Stimulated activated CD4-positive, alpha-beta T cell treated with anti-CD3 and anti-CD28 coated beads, Interleukin-2, amount 100 ng/mL, for 4 hours (primary cell): ENCODE data around the gene AKAP8.
A peak's percentile ranks its signal among the peaks of the same experiment; 100 is the strongest.
"Not testable (repeated sequence)": the region's sequence is repeated elsewhere in the genome, so short reads cannot be mapped to it uniquely, and the experiment has no call there.

Experiments used
- DNase-seq: peaks from one replicate; pipeline ENCODE4 v3.0.0-alpha.2; 2020; ENCODE audit warnings: low read depth

The AKAP8 gene

DNA sequence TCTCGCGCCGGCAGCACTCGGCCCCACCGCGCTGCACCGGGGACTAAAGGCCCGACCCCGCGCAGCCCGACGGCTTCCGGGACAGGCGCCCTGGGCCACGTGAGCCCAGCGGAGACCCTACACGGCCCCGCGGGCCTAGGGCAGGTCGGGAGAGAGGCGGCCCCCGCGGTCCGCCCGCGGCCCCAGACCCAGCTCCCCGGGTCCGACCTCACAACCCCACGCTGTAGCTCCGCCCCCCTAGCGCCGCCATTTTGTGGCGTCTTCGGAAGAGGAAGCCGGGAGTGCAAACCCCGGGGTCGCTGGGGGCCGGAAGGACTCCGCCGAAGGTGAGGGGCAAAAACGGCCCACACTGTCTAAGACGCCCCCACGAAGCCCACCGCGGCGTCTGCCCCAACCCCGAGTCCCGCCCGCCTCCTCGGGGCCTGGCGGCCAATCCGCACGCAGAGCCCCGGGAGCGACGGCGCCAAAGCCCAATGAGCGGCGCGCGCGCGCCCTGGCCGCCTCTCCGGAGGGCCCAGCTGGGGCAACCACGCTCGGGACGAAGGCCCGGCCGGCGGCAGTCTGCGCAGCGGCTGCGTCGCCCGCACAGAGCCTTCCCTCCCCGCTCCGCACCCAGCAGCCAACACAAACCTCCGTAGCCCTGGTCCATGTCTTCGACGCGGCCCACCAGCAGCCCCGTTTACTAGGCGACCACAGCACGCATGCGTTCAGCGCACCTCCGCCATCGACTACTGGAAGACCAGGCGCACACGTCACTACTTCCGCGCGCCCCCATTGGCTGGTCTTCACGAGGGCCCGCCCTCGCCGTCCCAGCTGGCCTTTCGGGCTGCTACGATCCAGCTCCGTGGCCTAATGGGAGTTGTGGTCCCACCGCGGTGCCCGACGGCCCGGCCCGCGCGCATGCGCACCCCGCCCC is at the start of gene AKAP8:
AKAP8 (minus strand) TSS at position 705 of the 916 bp plus-strand sequence; CDS start at position 649, 56 bp downstream.
- DNase-seq: peak; percentile 98

DNA sequence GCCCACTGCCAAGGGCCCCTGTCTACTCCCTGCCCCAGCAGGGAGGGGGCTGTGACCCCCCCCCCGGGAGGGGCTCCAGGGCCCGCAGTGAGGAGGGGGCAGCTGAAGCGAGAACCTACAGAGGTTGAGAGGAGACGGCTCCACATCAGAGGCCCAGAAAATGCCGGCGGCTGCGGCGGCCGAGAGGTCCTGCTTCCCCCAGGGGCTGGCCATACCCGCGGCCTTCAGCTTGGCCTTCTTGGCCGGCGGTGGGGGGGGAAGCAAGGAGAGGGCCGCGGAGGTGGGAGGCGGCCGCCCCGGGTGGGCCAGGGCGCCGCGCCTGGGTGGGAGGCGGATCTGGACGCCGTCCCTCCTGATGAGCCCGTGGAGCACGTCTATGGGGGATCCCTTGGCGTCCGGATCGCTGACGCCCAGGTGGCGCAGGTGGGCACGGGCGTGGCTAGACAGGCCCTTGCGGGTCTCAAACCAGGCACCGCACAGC is 48.4 kb upstream of the AKAP8 start:
- DNase-seq: no peak

DNA sequence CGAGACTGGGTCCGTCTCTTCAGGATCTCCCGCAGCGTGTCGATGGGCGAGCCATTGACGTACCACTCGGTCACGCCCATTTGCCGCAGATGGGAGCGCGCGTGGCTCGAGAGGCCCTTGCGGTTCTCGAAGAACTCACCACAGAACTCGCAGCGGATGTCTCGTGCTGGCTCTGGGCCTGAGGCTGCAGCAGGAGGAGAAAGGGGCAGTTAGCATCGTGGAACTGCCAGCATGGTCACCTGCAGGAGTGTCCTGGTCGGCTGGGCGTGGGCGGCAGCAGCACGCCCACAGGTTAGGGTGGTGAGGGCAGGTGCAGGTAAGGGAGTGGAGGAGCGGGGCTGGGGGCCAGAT is 47.7 kb upstream of the AKAP8 start:
- no peak for DNase-seq

DNA sequence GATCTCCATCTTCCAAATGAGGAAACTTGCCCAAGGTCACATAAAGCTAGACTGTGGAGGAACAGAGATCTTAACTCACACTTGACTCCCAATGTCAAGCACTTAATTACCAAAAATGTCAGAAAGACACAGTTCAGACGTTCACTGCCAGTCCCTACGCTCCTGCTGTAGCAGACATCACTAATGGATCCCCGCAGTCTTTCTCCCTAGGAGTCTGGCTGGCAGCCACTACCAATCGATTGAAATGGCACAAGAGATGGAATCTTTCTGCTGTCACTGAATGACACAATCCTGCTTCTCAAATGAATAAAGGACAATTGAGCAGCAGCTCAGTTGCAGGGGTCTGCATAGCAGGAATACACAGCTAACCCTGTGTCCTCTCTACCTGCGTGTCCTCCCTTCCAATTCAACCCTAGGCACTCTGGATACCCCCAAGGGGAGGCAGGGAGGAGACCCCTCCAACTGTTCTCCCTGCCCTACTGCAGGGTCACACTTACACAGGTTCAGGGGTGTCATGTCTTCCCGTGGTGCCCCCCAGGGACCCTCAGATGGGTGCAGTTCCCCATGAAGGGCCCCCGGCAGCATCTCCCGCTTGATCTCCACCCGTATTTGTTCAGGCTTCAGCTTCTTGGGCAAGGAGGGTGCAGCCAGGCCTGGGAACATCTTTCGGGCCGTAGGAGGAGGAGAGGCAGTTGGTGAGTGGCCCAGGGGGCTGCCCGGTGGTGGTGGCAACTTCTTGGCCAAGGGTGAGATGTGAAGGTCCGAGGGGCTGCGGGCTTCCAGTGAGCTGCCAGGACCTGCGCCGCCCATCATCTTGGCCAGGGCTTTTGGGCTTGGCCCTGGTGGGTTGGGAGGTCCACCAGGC is 47.1 kb upstream of the AKAP8 start:
- DNase-seq: no peak

DNA sequence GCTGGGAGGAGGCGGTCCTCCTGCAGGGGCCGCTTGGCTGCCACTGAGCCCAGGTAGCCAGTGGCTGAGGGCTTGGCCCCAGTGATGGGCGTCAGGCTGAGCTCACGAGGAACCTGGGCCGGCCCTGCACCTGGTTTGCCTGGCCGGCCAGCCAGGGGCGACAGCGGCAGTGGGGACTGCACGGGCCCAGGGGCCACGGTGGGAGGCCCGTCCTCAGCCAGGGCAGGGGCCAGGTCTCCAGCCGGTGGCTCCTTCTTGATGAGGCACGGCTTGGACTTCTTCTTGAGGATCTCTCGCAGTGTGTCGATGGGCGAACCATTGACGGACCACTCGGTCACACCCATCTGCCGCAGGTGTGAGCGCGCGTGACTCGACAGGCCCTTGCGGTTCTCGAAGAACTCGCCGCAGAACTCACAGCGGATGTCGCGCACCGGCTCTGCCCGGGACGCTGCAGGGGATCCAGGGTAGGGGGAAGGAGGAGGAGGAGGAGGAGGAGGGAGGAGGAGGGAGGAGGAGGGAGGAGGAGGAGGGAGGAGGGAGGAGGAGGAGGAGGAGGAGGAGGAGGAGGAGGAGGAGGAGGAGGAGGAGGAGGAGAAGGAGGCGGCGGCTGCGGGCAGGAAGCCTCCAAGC is 45.8 kb upstream of the AKAP8 start:
- DNase-seq: no peak

DNA sequence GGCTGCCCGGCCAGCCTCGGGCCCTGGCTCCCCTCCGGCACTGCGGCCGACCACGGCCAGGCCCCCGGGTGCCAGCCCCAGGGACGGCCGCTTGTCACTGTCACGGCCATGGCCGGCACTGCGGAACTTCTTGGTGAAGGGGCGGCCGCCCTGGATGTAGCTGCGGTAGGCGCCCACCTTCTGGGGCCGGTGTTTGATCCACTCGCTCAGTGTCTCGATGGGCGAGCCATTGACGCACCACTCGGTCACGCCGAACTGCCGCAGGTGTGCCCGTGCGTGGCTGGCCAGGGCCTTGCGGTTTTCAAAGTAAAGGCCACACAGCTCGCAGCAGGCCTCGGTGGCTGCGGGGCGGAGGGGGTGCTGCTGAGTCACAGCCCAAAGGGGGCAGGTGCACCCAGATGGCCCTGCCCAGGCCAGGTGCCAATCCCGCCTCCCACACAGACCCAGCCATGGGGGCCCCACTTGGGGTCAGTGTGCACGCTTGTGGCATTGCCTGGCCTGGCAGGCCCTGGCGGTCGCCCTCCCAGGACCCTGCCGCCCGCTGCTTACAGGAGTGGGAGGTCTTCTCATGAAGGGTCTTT is 45.2 kb upstream of the AKAP8 start:
- DNase-seq: no peak

DNA sequence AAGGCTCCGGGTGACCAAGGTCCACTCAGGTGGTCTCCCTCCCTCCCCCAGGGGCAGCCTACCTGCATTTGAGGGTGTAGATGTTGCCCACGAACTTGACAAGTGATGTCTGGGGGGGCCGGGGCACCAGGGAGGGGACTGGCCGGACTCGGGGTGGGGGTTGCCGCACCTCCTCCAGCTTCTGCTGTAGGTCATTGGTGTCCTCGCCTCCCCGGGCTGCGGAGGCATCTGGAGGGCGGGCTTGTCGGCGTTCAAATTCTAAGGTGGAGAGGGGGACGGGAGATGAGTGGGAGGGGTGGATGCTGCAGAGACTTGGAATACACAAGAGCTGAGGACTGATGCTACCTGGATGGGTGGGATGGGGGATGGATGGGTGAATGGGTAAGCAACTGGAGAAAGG is 44.5 kb upstream of the AKAP8 start:
- no peak for DNase-seq

DNA sequence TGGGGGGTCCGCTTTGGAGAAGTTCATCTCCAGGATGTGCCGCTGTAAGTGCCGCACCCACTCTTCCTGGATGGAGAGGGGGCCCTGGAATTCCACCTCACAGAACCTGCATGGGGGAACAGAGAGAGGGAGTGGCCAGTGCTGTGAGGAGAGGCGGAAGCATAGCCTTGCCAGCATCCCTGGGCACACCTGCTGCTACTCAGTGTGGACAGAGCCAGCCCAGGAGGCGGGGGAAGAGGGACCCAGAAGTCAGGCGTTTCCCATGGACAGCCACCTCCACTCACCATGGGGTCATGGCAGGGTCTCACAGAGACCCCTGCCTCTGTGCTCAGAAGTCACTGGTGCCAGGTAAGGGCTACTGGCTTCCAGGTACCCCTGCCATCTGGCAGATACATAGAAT is 43.5 kb upstream of the AKAP8 start:
- DNase-seq: no peak

DNA sequence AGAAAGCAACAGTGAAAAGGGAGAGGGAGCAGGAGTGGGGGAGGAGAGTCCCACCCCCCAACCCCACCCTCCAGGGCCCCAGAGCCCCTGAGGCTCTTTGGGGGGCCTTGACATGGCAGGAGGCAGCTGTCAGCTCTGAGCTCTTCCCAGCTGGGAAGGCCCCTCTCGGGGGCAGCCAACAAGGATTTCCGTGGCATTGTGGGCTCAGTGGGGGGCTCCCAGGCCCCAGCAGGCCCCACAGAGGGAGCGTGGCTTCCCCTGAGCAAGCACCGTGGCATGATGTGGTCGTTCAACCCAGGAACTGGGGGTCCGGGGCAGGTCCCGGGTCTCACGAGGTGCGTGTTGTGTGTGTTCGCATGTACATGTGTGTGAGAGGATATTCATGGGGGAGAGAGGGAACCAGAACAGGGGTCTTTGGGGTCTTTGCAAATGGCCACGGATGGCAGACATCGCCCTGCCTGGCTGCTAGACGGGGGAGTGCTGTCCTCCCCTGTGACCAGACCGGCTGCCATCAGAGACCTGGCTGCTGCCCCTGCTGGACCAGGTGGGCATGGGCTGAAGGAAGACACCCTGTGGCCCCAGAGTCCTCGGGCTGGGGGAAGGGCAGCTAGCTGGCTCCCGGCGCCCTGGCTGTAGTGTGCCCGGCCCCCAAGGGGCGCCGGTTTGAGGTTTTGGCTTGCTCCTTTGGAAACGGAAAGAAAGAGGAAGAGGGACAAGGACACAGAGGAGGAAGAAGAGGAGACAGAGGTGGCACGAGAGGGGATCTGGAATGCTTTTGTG is 42.9 kb upstream of the AKAP8 start:
- no peak for DNase-seq

DNA sequence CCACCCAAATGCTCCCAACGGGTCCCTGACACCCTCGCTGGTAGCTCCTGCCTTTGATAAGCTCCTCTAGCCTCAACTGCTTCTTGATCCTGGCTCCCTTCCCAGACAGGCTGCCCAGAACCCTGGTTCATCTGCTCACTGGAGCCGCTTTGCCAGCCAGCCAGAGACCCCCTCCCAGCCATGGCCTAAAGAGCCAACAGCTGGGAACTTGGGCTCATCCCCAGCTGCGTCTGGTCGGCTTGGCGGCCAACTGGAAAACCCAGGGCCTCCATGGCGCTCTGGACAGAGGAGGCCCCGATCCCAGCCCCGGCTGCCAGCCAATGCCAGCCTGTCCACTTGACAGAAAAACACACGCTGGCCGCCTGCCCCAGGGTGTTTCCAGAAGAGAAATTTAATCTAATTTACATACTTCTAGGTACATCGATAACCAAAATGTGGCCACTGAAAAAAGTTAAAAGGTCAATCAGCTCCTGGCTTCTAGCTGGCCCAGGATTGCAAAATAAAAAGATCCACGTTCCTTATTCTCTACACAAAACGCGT is 42.2 kb upstream of the AKAP8 start:
- DNase-seq: no peak

DNA sequence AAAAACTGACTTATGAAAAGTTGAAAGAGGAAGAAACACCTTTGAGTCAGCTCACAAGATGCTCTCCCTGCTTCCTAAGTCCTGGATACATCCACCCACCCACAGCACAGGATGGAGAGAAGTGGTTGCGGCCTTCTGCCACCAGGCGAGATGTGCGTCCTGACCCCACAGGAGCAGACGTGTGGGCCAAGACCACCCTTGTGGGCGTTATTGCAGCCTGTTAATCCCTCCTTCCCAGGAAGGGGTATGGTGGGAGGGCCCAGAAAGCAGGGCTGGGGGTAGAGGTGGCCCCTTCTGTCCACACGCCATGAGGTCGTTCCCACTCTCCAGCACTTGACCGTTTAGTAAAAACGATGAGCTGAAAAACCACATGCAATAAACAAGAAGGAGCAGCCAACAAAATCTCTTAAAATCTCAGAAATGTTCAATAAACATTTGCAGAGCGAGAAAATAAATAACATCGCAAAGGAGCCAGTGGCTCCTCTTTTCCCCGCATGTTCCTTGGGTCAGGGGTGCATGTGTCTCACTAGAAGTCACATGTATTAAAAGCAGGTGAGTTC is 41.6 kb upstream of the AKAP8 start:
- DNase-seq: no peak

DNA sequence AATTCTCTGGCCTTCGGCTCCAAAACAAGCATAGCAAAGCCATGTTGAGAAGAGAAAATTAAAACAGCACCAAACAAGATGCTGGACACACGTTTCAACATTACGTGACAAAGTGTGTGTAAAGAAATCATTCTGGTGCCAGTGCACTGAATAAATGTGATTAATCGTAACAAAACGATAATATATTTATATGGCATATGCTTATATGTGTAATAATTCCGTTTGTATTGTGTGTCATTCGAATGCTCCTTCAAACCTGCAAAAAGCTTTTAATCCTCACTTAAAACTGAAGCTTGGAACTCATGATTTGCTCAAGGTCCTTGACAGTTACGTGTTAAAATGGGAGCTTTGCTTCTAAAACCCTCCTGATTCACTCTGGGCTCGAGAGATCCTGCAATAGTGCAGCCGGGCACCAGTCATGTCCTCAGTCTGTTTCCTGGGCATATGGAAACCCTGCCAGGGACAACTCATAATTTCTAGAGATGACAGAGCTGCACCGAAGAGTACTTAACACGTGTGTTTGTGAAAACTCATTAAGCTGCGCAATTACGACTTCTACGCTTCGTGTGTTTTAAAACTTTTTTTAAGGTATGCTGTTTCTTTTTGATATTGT is 39.9 kb upstream of the AKAP8 start:
- no peak for DNase-seq

DNA sequence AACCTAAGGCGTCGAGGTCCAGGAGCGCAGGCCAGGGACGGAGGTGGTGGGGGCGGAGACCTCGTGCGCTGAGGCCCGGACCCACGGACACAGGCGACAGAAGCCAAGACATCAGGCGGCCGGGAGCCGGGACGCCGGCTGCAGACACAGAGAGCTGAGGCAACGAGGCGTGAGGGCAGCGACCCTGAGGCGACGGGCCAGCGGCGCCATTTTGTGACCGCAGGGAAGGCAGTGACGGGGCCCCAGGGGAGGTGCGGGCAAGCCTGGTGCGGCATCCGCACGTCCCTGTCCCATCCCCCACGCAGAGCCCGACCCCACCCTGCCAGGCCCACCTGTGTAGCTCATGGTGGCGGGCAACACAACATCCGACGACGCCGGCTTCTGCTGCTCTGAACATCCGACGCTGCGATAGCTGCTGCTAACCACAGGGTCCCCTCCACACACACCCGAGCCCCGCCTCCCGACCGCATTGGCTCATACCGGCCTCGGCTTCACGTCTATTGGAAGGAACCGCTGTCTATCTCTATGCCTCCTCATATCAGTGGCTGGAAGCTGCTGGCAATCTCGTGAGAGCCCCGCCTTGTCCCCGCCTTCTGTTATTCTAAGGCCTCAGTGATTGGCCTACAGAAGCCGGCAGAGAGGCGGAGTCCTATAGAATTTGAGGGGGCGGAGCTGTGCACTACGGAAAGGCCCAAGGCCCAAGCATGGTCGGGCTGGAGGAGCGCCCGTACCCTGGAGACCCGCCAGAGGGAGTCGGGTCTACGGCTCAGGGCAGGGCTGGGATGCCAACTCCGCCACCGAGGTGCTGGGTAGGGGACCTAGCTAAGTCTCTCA is 39.2 kb upstream of the AKAP8 start, which contains the start of gene AKAP8L:
AKAP8L (minus strand) TSS at position 410 of the 834 bp plus-strand sequence; CDS start at position 345, 65 bp downstream.
- peak; percentile 99 for DNase-seq

DNA sequence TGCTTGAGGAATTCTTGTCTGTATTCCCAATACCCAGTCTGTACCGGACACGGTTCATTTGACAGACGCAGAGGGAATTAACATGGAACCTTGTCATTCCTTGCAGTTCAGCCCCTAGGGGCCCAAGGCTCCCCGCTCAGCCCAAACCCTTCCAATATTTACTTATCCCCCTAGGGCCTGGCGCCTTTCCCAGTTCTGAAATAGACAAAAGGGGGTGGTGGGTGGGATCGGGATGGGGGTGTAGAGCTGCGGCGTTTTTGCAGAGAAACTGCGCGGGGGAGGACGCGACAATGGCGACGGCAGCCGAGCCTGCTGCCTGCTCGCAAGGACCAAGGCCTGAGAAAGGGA is 38.6 kb upstream of the AKAP8 start:
- DNase-seq: no peak

DNA sequence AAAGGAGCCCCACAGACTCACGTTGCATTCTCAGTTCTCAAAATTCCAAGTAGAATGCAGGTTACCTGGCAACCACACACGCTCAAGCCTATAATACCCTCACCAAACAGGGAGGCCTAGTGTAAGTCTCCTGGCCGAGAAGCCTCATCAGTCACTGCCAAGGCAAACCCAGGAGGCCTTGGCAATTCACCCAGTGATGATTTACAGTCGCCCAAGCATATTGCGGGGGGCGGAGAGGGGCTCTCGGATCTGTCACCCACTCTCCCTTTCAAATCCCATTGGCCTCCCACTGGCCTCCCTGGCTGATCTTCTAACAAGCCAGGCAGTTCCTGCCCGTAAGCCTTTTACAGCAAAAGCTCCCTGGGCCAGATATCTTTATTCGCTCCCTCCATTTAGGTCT is 38.1 kb upstream of the AKAP8 start:
- DNase-seq: no peak

DNA sequence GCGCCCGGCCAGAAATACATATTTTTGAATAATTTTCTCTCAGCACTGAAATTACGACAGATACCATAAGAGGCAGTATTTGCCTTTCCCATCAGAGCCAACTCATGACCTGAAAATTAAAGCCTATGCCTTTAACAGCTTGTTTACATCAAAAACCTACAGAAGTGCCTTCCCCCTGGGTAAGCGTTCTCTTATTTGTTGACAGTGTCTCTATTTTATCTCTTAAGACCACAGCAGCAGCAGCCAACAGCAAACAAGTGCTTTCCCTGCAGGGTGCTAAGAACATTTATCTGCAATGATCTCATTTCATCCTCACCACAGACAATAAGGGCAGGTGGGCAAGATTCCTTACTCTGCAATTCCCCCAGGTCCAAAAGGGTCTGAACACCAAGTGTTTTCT is 33.2 kb upstream of the AKAP8 start:
- no peak for DNase-seq

DNA sequence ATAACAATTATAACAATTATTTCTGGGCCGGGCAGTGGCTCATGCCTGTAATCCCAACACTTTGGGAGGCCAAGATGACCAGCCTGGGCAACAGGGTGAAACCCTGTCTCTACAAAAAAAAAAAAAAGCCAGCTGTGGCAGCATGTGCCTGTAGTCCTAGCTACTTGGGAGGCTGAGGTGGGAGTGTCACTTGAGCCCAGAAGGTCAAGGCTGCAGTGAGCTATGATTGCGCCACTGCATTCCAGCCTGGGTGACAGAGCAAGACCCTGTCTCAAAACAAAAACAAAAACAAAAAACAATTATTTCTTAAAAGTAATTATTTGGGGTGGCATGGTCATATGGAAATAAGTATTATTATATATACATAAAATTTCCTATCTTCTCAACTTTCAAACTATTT is 31.8 kb upstream of the AKAP8 start:
- DNase-seq: not testable (repeated sequence)

DNA sequence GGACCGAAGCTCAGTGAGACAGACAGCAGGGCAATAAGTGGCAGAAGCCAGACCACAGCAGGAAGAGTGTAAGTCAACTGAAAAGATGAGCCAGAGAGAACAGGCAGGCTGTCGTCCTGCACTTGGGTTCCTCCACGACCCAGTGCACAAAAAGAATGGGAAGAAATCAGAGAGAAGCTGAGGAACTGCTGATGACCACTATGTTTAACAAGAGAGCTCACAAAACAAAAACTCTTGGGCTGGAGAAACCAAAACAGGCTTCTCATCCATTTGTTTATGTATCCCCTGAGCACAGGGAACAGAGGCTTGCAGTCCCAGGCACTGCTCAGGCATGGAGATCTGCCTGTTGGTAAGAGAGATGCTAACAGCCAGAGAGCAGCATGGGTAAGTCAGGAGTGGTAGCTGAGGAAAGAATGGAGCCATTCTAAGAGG is 25.2 kb upstream of the AKAP8 start:
- no peak for DNase-seq

DNA sequence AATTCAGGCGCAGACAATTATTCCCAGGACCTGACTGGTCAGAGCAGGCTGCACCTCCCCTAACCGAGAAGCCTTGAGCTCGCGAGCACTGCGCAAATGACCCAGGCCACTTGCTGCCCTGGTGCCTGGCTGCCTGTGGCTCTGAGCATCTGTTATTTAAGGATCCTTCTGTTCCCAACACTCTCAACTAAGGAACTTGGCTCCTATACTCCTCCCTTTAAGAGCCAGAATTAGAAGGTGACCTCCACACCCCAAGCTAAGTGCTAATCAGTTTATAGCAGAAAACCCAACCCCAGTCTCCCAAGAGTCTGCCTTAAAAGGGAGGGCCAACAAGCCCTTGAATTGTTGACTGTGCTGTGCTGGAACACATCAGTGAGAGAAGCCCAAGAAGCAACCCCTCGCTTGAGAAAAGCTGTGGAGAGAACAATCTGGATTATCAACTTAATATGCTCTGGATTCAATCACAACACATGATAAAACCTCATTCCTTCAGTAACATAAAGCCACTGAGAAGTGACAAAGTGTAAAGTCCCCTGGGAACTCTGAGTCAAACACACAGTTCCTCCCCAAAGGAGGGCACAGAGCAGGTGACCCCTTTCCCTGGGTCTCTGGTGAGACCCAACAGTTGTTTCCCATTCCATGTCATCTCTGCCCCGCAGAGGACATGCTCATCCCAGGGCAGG is 24.7 kb upstream of the AKAP8 start:
- DNase-seq: no peak
